G401 (cell line): ENCODE data around the gene LAMA1. TPM values are rescaled to one million over a fixed set of nuclear protein-coding genes. Genes with fewer than 3 reads are reported as not detected.

Experiments used
- DNase-seq: peaks from one replicate; pipeline ENCODE4 v3.0.0-alpha.2; 2015; ENCODE audit warnings: low spot score
- in situ Hi-C: cut with HindIII; loops from 2 replicates; pipeline ENCODE4 v1.10.0; 2016; ENCODE audit warnings: low sequenced_read_pairs, mixed read lengths
- total RNA-seq: library from RNA; depleted of rRNA; stranded (reverse); fragments of >200 nt; shearing (Covaris generic); gene quantifications from 2 replicates; pipeline ENCODE4 v1.2.3, GENCODE V29; 2014; rRNA removed

LAMA1 gene
- total RNA-seq, 1 experiment from 2014 or later, result 0.03 TPM

DNA sequence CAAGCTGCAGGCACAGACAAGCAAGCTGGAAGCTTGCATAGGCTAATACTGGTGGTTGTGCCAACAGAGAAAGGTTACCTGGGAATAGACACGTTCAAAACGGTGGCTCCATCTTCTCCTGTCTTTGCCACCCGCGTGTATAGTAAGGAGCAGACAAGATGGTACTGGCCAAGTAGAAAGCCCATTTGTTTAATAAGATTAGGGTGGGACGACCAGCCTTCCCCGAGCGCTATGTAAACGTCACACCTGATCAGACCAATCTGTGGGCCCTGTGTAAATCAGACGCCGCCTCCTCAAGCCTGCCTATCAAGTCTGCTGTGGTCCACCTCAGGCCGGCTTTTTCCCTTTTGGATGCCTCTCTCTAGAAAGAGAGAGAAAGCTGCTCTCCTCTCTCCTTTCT, 189.2 kb downstream of the LAMA1 start:
- in situ Hi-C loops, result no loop called here
- no peak for DNase-seq

DNA sequence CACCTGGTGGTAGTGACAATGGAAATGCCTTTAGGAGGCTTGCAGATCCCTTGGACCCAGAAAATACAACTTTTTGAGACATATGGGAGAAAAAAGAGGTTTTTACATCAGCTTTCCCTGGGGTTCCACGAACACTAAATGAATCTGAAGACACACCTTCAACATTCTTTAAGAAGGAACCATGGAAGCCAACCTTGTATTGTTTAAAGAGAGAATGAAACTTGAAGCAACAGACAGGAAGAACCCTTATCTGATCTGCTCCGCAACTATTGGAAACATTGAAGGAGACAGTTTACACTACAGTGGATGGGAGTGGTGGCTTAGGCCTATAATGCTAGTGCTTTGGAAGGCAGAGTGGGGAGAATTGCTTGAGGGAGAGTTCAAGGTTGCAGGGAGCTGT, 190.4 kb downstream of the LAMA1 start:
- DNase-seq, result no peak
- in situ Hi-C loops, result no loop called here

DNA sequence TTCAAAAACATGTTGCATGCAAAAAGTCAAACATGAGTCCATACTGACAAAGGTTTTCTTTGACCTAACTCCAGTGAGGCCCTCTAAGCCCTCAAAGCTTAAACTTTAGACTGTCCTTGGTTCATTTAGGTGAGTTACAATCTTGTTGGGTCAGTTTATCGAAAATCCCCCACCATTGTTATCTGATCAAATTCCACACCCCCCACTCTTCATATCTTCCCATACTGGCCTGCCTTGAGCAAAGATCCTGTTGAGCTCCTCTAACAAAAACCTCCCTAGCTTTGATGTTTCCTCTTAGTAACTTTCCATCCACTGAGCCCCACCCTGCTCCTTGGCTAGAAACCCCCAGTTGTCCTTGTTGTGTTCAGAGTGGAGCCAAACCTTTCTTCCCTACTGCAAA, 194.4 kb downstream of the LAMA1 start:
- in situ Hi-C loops, result no loop called here
- no peak for DNase-seq

DNA sequence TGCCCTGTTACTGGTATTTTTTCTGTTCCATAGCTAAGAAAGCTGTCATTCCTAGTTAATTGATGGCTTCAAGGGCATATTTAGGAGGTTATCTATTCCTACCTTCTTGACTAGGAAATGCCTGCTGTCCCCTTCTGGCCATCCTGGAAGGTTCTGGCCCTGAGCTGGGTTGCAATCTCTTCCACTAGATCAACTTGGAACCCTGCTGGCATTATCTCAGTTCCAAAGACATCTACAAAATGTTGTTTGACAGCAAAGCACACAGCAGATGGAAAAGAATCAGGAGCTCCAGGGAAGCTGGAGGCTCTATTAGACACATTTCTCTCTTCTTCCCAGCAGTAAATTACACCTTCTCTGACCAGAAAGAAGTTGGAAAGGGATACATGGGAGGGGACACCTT, 196.0 kb downstream of the LAMA1 start:
- in situ Hi-C loops, result no loop called here
- DNase-seq, result peak; percentile 99

DNA sequence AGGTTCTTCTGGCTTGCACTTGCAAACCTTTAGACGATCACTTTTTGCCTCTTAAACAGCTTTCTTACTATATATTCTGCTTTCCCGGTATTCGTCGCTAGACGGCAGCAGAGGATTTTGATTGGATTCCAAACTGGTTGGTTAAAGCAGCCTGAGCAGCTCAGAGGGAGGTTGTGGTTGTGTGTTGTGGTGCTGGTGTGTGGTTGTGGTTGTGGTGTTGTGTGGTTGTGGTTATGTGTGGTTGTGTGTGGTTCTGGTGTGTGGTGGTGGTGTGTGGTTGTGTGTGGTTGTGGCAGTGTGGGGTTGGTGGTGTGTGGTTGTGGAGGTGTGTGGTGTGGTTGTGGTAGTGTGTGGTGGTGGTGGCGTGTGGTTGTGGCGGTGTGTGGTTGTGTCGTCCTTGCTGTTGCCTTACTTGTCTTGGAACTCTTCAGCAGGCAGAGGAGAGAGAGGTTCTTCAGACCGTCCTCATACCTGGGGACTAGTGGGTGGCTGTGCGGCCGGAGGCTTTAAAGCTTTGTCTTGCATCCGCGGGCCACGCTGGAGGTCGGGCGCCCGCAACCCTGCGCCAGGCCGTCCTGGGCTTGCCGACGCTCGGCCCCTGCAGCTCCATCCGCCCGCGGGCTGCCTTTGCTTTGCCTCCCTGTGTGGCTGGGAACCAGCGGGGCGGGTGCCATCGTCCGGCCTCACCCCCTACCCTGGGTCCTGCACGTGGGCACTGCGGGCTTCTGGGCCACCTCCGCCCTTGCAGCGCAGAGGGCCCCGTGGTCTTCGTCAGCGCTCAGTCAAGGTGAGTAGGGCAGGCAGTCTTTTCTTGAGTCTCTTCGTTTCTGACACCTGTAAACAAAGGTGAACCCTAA, 197.3 kb downstream of the LAMA1 start:
- in situ Hi-C loops, result no loop called here
- DNase-seq, result peak; percentile 55

DNA sequence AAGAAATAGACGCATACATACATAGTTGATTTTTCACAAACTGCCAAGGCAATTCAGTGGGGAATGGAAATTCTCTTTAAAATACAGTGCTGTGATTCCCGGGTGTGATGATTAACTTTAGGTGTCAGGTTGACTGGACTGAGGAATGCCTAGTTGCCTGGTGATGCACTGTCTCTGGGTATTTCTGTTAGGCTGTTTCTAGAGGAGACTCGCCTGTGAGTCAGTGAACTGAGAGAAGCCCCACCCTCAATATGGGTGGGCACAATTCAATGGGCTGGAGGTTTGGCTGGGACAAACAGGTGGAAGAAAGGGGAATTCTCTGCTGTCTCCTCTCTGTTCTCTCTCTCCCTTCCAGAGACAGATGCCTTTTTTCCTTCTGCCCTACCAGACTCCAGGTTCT, 200.5 kb downstream of the LAMA1 start:
- no peak for DNase-seq
- in situ Hi-C loops, result no loop called here

DNA sequence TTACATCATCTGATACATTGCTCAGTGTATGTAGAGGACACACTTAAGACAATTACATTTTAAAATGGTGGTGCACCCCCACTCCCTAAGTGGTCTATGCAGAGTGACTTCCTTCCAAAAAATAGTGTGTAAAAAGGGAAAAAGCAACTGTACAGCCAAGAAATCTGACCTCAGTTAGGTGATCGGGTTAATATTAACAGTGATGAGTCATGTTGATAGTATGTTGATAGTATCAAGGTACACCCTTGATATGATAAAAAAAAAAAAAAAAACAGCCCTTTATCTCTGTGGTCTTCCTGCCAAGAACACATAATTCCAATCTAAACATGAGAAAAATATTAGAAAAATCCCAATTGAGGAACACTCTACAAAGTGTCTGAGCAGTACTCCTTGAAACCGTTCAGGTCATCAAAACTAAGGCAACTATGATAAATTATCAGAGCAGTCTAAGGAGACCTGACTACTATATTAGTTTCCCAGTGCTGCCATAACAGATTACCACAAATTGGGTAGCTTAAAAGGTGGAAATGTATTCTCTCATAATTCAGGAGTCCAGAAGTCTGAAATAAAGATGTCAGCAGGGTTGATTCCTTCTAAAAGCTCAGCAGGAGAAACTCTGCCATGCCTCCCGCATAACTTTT, 216.2 kb downstream of the LAMA1 start:
- in situ Hi-C loops, result no loop called here

DNA sequence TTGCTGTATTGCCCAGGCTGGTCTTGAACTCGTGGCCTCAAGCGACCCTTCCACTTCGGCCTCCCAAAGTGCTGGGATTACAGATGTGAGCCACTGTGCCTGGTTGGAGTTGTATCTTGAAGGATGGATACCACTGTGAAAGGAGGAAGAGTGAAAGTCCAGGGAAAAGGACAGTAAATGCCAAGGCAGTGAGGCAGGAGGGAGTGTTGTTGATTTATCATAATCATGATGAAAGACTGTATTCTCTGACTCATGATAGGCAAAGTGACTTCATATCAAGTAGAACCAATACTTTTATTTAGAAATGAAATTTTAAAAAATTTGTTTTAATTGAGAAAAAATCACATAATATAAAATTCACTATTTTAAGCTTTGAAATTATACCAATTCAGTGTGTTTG, 225.8 kb downstream of the LAMA1 start:
- in situ Hi-C loops, result no loop called here
- no peak for DNase-seq

More for the DNA sequence above, 216.2 kb downstream of the LAMA1 start:
- no peak for DNase-seq

Other genes starting within 250 kb of the LAMA1 start
- not detected in 2 replicates for gene LRRC30, start 113.3 kb upstream of the LAMA1 start, total RNA-seq